PC-3 (cell line): ENCODE measurements around the gene GSDME. TPM values are rescaled to one million over a fixed set of nuclear protein-coding genes. Genes with fewer than 3 reads are reported as not detected.
A peak's percentile ranks its signal among the peaks of the same experiment; 100 is the strongest.

Experiments used
- ATAC-seq: fragments of 200-7000 bp; cut with Tn5 transposase; 2 replicates; pipeline ENCODE4 v1.9.1; 2020; ENCODE audit warnings: mild to moderate bottlenecking, moderate library complexity
- BruUV-seq: library from RNA; stranded (reverse); fragments of 400-500 nt; replicated peaks from 2 replicates; lab custom pipeline; 2021; lab: Mats Ljungman, UMichigan
- CTCF ChIA-PET: fragments of 300-600 bp; sonication (Branson Sonifier 250); formaldehyde crosslinking; loops from one replicate; lab custom pipeline; 2022; ENCODE audit warnings: antibody characterized with exemption; lab: Charles Lee
- POLR2A ChIA-PET: fragments of 300-600 bp; sonication (Branson Sonifier 250); formaldehyde crosslinking; loops from one replicate; lab custom pipeline; 2022; ENCODE audit warnings: antibody characterized with exemption; ENCODE audit not compliant: unreplicated experiment; lab: Charles Lee
- DNase-seq: peaks from one replicate; pipeline ENCODE4 v3.0.0-alpha.2; 2015
- H2AFZ ChIP-seq: fragments of 300-600 bp; sonication (generic); 2 replicates; pipeline ENCODE4 v1.6.0; 2016; ENCODE audit warnings: antibody characterized with exemption, low read length
- H3F3A ChIP-seq: fragments of 300-600 bp; sonication (generic); one replicate; pipeline ENCODE4 v1.6.0; 2017; ENCODE audit warnings: antibody characterized with exemption, low read length, control low read depth, mild to moderate bottlenecking; ENCODE audit not compliant: unreplicated experiment
- H3K27ac ChIP-seq: fragments of 300-600 bp; sonication (generic); 2 replicates; pipeline ENCODE4 v1.5.1; 2016; ENCODE audit warnings: mild to moderate bottlenecking, low read length
- H3K27me3 ChIP-seq: fragments of 300-600 bp; sonication (generic); 2 replicates; pipeline ENCODE4 v1.6.1; 2016; ENCODE audit warnings: low read length, mixed read lengths
- H3K36me3 ChIP-seq: fragments of 300-600 bp; sonication (generic); 2 replicates; pipeline ENCODE4 v1.6.1; 2016; ENCODE audit warnings: low read depth, mixed run types, low read length, mixed read lengths
- H3K4me1 ChIP-seq: fragments of 300-600 bp; sonication (generic); 2 replicates; pipeline ENCODE4 v1.5.1; 2016; ENCODE audit warnings: low read length; ENCODE audit not compliant: insufficient read depth
- H3K4me2 ChIP-seq: fragments of 300-600 bp; sonication (generic); 2 replicates; pipeline ENCODE4 v1.6.0; 2016; ENCODE audit warnings: low read length
- H3K4me3 ChIP-seq: fragments of 300-600 bp; sonication (generic); 2 replicates; pipeline ENCODE4 v1.5.1; 2016; ENCODE audit warnings: mild to moderate bottlenecking, low read length, mixed read lengths
- H3K79me2 ChIP-seq: fragments of 300-600 bp; sonication (generic); 2 replicates; pipeline ENCODE4 v1.6.1; 2017; ENCODE audit warnings: low read length, mixed read lengths
- H3K9ac ChIP-seq: fragments of 300-600 bp; sonication (generic); 2 replicates; pipeline ENCODE4 v1.6.0; 2016; ENCODE audit warnings: mild to moderate bottlenecking, low read length
- H3K9me2 ChIP-seq: fragments of 300-600 bp; sonication (generic); replicated peaks from 2 replicates; pipeline ENCODE4 v1.6.1; 2016; ENCODE audit warnings: mixed run types, low read length, mixed read lengths
- H3K9me3 ChIP-seq: fragments of 300-600 bp; sonication (generic); 2 replicates; pipeline ENCODE4 v1.6.1; 2016; ENCODE audit warnings: low read length, mixed read lengths
- H4K20me1 ChIP-seq: fragments of 300-600 bp; sonication (generic); 2 replicates; pipeline ENCODE4 v1.6.1; 2016; ENCODE audit warnings: low read length, mixed read lengths
- EZH2 ChIP-seq: fragments of 300-600 bp; sonication (generic); IDR thresholded peaks from one replicate; pipeline ENCODE4 v1.6.1; 2017; ENCODE audit warnings: antibody characterized with exemption, mild to moderate bottlenecking, low read length; ENCODE audit not compliant: unreplicated experiment
- EZH2phosphoT487 ChIP-seq: fragments of 300-600 bp; sonication (generic); IDR thresholded peaks from 2 replicates; pipeline ENCODE4 v1.6.1; 2018; ENCODE audit warnings: mild to moderate bottlenecking, antibody characterized with exemption, low read length, borderline replicate concordance
- intact Hi-C: fragments of 100-400 bp; cut with micrococcal nuclease; formaldehyde crosslinking; loops from 2 replicates; pipeline ENCODE4 v1.9.0; 2023
- total RNA-seq: library from RNA; depleted of rRNA; stranded (reverse); fragments of >200 nt; gene quantifications from 2 replicates; pipeline ENCODE4 v1.2.3, GENCODE V29; 2014
- TF ChIP-seq, protein P1 (sequence below): fragments of 300-600 bp; sonication (generic); conservative IDR thresholded peaks from 2 replicates; pipeline ENCODE4 v1.5.1; 2017; ENCODE audit warnings: antibody characterized with exemption, low read depth, mild to moderate bottlenecking, low read length

Gene GSDME
- total RNA-seq, 1 experiment from 2014 or later, result 12.0 TPM

- no TSS peak for BruUV-seq
- POLR2A ChIA-PET, result no interaction called here
Measured at GRCh38 chr7:24722386-24723177, 34.7 kb downstream of the GSDME start.

GRCh38 chr7:24721481-24722001 lies 35.7 kb downstream of the GSDME start:
- no TSS peak for BruUV-seq
- peak overlapping the region; percentile 60 for H2AFZ ChIP-seq
- no peaks in the 10 kb centered on the region for H3K79me2 ChIP-seq
- no peaks in the 10 kb centered on the region for H3K9me3 ChIP-seq
- no peak overlapping the region; the same call in 1 of the 2 replicates for H3K4me3 ChIP-seq
- peak overlapping the region; percentile 43 for H3K27ac ChIP-seq
- no peaks in the 10 kb centered on the region for H3K9me2 ChIP-seq
- CTCF ChIA-PET, result interaction anchor here (0.6 kb wide), 1 partner anchor 91 kb away, joined by 3 read pairs; no protein-coding TSS in a partner anchor
- H3K4me1 ChIP-seq, result peaks cover 12% of the 10 kb centered on the region
- no peak overlapping the region for H3K9ac ChIP-seq
- intact Hi-C loops, result no loop called here
- POLR2A ChIA-PET, result no interaction called here
- H4K20me1 ChIP-seq, result no peaks in the 10 kb centered on the region
- peak overlapping the region; percentile 57 for H3K4me2 ChIP-seq
- H3K36me3 ChIP-seq, result no peaks in the 10 kb centered on the region
- ATAC-seq (peak; percentile 66), DNase-seq (peak; percentile 74)
- TF ChIP-seq EZH2phosphoT487, result no peak
- TF ChIP-seq, protein P1, sequence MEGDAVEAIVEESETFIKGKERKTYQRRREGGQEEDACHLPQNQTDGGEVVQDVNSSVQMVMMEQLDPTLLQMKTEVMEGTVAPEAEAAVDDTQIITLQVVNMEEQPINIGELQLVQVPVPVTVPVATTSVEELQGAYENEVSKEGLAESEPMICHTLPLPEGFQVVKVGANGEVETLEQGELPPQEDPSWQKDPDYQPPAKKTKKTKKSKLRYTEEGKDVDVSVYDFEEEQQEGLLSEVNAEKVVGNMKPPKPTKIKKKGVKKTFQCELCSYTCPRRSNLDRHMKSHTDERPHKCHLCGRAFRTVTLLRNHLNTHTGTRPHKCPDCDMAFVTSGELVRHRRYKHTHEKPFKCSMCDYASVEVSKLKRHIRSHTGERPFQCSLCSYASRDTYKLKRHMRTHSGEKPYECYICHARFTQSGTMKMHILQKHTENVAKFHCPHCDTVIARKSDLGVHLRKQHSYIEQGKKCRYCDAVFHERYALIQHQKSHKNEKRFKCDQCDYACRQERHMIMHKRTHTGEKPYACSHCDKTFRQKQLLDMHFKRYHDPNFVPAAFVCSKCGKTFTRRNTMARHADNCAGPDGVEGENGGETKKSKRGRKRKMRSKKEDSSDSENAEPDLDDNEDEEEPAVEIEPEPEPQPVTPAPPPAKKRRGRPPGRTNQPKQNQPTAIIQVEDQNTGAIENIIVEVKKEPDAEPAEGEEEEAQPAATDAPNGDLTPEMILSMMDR, result peak; percentile 29; the same call in 1 of the 2 replicates
- no peak for TF ChIP-seq EZH2
- no peaks in the 10 kb centered on the region for H3K27me3 ChIP-seq
- no peaks in the 10 kb centered on the region for H3F3A ChIP-seq

More at GRCh38 chr7:24722386-24723177, 34.7 kb downstream of the GSDME start:
- H3K27me3 ChIP-seq, result no peaks in the 10 kb centered on the region
- CTCF ChIA-PET, result no interaction called here
- H2AFZ ChIP-seq, result no peak overlapping the region
- no peak overlapping the region for H3K9ac ChIP-seq
- ATAC-seq (peak; percentile 59), DNase-seq (peak; percentile 54)
- no peaks in the 10 kb centered on the region for H3K36me3 ChIP-seq
- H3K27ac ChIP-seq, result peak overlapping the region; percentile 43; the same call in 1 of the 2 replicates
- H3K4me3 ChIP-seq, result no peak overlapping the region
- H3K79me2 ChIP-seq, result no peaks in the 10 kb centered on the region
- H3F3A ChIP-seq, result no peaks in the 10 kb centered on the region
- no peaks in the 10 kb centered on the region for H3K9me3 ChIP-seq
- H3K9me2 ChIP-seq, result no peaks in the 10 kb centered on the region
- intact Hi-C loops, result loop anchor here (1.0 kb wide), 1 partner anchor 320 kb away; no protein-coding TSS in a partner anchor
- no peaks in the 10 kb centered on the region for H4K20me1 ChIP-seq
- H3K4me2 ChIP-seq, result peak overlapping the region; percentile 57; the same call in 1 of the 2 replicates
- TF ChIP-seq EZH2, result no peak
- TF ChIP-seq EZH2phosphoT487, result no peak
- TF ChIP-seq, protein P1, result peak; percentile 53
- peaks cover 12% of the 10 kb centered on the region for H3K4me1 ChIP-seq

DNA sequence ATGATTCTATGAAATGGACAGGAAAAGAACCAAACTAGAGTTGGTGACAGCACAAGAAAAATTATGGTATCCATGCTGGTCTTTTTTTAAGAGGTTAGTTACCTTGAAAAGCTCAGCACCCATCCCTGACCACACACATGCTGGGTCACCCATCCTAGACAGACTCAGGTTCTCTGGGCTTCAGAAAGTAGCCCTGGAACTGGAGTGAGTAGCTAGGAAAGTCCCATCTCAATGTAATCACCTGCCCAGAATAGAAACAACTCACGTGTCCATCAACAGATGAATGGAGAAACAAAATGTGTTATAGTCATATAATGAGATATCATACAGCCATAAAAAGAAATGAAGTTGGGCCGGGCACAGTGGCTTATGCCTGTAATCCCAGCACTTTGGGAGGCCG lies 37.0 kb downstream of the GSDME start:
- intact Hi-C loops, result no loop called here
- TF ChIP-seq, protein P1, result no peak
- TF ChIP-seq EZH2phosphoT487 (no peak), EZH2 (no peak)
- CTCF ChIA-PET, result no interaction called here

More for the DNA sequence above, 37.0 kb downstream of the GSDME start:
- DNase-seq (no peak), ATAC-seq (no peak)
- Histone ChIP-seq H3K27me3 (no peaks in the 10 kb centered on the region), H3K4me1 (peaks cover 12% of the 10 kb centered on the region), H3K9me3 (no peaks in the 10 kb centered on the region), H3K27ac (no peak overlapping the region), H3K4me2 (no peak overlapping the region), H3K9ac (no peak overlapping the region), H3K4me3 (no peak overlapping the region), H4K20me1 (no peaks in the 10 kb centered on the region), H3K36me3 (no peaks in the 10 kb centered on the region), H3K79me2 (no peaks in the 10 kb centered on the region), H2AFZ (no peak overlapping the region), H3K9me2 (no peaks in the 10 kb centered on the region), H3F3A (no peaks in the 10 kb centered on the region)
- POLR2A ChIA-PET, result no interaction called here
- BruUV-seq, result no TSS peak
